Lower leg skin (tissue), 4 donors: ENCODE data around the gene CFHR2. TPM values are rescaled to one million over a fixed set of nuclear protein-coding genes. Genes with fewer than 3 reads are reported as not detected.
"Not testable (repeated sequence)": the region's sequence is repeated elsewhere in the genome, so short reads cannot be mapped to it uniquely, and the experiment has no call there.

Experiments
- DNase-seq, 2 donors: peaks; one replicate each; pipeline ENCODE4 v3.0.0-alpha.2; 2019; ENCODE audit warnings: low spot score in 2 of 2
- H3K4me3 ChIP-seq: fragments of 200-600 bp; sonication (generic); 2 replicates; pipeline ENCODE4 v1.5.1; 2017; ENCODE audit warnings: mild to moderate bottlenecking, low read depth; ENCODE audit not compliant: poor library complexity, severe bottlenecking
- CTCF ChIP-seq, 3 donors: fragments of 450-650 bp; IDR thresholded peaks; one replicate each; pipeline ENCODE4 v1.5.1; 2016; ENCODE audit warnings: antibody characterized with exemption in 3 of 3, mild to moderate bottlenecking in 3 of 3, moderate library complexity in 2 of 3
- POLR2A ChIP-seq, 2 donors: fragments of 450-650 bp; IDR thresholded peaks; one replicate each; pipeline ENCODE4 v1.6.1; 2016 to 2017; ENCODE audit warnings: antibody characterized with exemption in 2 of 2, mild to moderate bottlenecking in 1 of 2, moderate library complexity in 1 of 2
- WGBS, 2 donors: methylation state at CpG; one replicate each; pipeline ENCODE4 v1.1.5; 2018; 5-methylcytosine and 5-hydroxymethylcytosine counted together
- intact Hi-C: fragments of 100-400 bp; cut with DNase I; formaldehyde crosslinking; loops from one replicate; pipeline ENCODE4 v1.15.0; 2023; ENCODE audit warnings: low total_unique reads
- total RNA-seq, 4 donors: library from RNA; depleted of rRNA; stranded (reverse); fragments of >200 nt; gene quantifications; one replicate each; pipeline ENCODE4 v1.1.0, GENCODE V29; 2016

Gene CFHR2
- not detected for total RNA-seq

GRCh38 chr1:196943568-196943967 lies at the start of gene CFHR2:
Gene CFHR2 (plus strand): TSS chr1:196943738. CDS start chr1:196943881, 143 bp downstream.
- WGBS, 2 donors: no CpG with 5 or more reads among the region's 1 CpG
- DNase-seq, intact Hi-C loops: not testable (repeated sequence)

GRCh38 chr1:196896355-196896754 lies 47.2 kb upstream of the CFHR2 start:
- no peak overlapping the region for H3K4me3 ChIP-seq
- TF ChIP-seq CTCF (IDR thresholded peaks at IDR 0.05): no peak
- TF ChIP-seq POLR2A (IDR thresholded peaks at IDR 0.05): no peak
- intact Hi-C loops: no loop called here
- no peak for DNase-seq
- 40 to 61% methylated on average over 8 of the region's 8 CpGs for WGBS, 2 donors

More at GRCh38 chr1:196943568-196943967, at the start of gene CFHR2:
- H3K4me3 ChIP-seq: not testable (repeated sequence)

- no peak for TF ChIP-seq POLR2A (IDR thresholded peaks at IDR 0.05)
- no peak for TF ChIP-seq CTCF (IDR thresholded peaks at IDR 0.05)
- intact Hi-C loops: no loop called here
Observed at GRCh38 chr1:196897158-196897828, 46.2 kb upstream of the CFHR2 start.

GRCh38 chr1:196902344-196902743 lies 41.2 kb upstream of the CFHR2 start:
- no peak for TF ChIP-seq POLR2A (IDR thresholded peaks at IDR 0.05)
- intact Hi-C loops: no loop called here
- H3K4me3 ChIP-seq: no peak overlapping the region
- WGBS, 2 donors: 85 to 92% methylated on average over 2 of the region's 2 CpGs
- DNase-seq: no peak

More at GRCh38 chr1:196897158-196897828, 46.2 kb upstream of the CFHR2 start:
- no peak for DNase-seq
- WGBS, 2 donors: 34 to 46% methylated on average over 22 to 26 of the region's 26 CpGs
- H3K4me3 ChIP-seq: no peak overlapping the region

- no peak for DNase-seq
- intact Hi-C loops: no loop called here
- 96 to 99% methylated on average over 2 of the region's 2 CpGs for WGBS, 2 donors
- no peak overlapping the region for H3K4me3 ChIP-seq
- TF ChIP-seq POLR2A (IDR thresholded peaks at IDR 0.05) (no peak), CTCF (IDR thresholded peaks at IDR 0.05) (no peak)
Observed at GRCh38 chr1:196910215-196910614, 33.3 kb upstream of the CFHR2 start.

GRCh38 chr1:196912283-196912682 lies 31.3 kb upstream of the CFHR2 start:
- intact Hi-C loops, H3K4me3 ChIP-seq, DNase-seq: not testable (repeated sequence)
- 39 to 49% methylated on average over 5 of the region's 5 CpGs for WGBS, 2 donors

GRCh38 chr1:196926839-196927238 lies 16.7 kb upstream of the CFHR2 start:
- WGBS, 2 donors: 58 to 63% methylated on average over 1 of the region's 1 CpG
- H3K4me3 ChIP-seq, DNase-seq, intact Hi-C loops: not testable (repeated sequence)

GRCh38 chr1:196932853-196933252 lies 10.7 kb upstream of the CFHR2 start:
- 85 to 88% methylated on average over 2 of the region's 2 CpGs for WGBS, 2 donors
- H3K4me3 ChIP-seq, intact Hi-C loops, DNase-seq: not testable (repeated sequence)
